PFSK-1 (cell line): ENCODE results near the gene ENTHD1.

Experiments used
- POLR2AphosphoS5 ChIP-seq: IDR thresholded peaks from 2 replicates; pipeline ENCODE4 v1.6.1; 2012; ENCODE audit warnings: low read depth, mild to moderate bottlenecking, control low read depth, low read length, moderate library complexity
- REST ChIP-seq, 2 experiments: IDR thresholded peaks; 2 replicates each; pipeline versions ENCODE4 v1.6.1 to v1.8.0; 2011 to 2012; ENCODE audit warnings: low read depth in 2 of 2, low read length in 2 of 2, control low read depth in 1 of 2, inconsistent platforms in 1 of 2, mild to moderate bottlenecking in 1 of 2, moderate library complexity in 1 of 2; ENCODE audit not compliant: insufficient read depth in 1 of 2
- SIN3A ChIP-seq: IDR thresholded peaks from 2 replicates; pipeline ENCODE4 v1.6.1; 2012; ENCODE audit warnings: mild to moderate bottlenecking, low read length, moderate library complexity, borderline replicate concordance; ENCODE audit not compliant: insufficient read depth
- TAF1 ChIP-seq: IDR thresholded peaks from 2 replicates; pipeline ENCODE4 v1.6.1; 2012; ENCODE audit warnings: low read length, control low read depth, borderline replicate concordance; ENCODE audit not compliant: insufficient read depth

- no peak for TF ChIP-seq POLR2AphosphoS5
- no peak for TF ChIP-seq TAF1
- TF ChIP-seq REST (IDR thresholded peaks at IDR 0.05; ENCODE audit: insufficient read depth in 1 of 2, low read depth in 2 of 2, low read length in 2 of 2) = no peak
- TF ChIP-seq SIN3A = no peak
Measured at GRCh38 chr22:39915295-39915726, 21.8 kb upstream of the ENTHD1 start.
